ENCODE measurements around the gene CAMLG. TPM values are rescaled to one million over a fixed set of nuclear protein-coding genes. Genes with fewer than 3 reads are reported as not detected.

Gene CAMLG
- total and polyA plus RNA-seq, 2 of the 13 experiments (the other 11 are each of a cell fraction or from before 2014, with no cell fraction given), result 14.2 to 19.8 TPM

DNA sequence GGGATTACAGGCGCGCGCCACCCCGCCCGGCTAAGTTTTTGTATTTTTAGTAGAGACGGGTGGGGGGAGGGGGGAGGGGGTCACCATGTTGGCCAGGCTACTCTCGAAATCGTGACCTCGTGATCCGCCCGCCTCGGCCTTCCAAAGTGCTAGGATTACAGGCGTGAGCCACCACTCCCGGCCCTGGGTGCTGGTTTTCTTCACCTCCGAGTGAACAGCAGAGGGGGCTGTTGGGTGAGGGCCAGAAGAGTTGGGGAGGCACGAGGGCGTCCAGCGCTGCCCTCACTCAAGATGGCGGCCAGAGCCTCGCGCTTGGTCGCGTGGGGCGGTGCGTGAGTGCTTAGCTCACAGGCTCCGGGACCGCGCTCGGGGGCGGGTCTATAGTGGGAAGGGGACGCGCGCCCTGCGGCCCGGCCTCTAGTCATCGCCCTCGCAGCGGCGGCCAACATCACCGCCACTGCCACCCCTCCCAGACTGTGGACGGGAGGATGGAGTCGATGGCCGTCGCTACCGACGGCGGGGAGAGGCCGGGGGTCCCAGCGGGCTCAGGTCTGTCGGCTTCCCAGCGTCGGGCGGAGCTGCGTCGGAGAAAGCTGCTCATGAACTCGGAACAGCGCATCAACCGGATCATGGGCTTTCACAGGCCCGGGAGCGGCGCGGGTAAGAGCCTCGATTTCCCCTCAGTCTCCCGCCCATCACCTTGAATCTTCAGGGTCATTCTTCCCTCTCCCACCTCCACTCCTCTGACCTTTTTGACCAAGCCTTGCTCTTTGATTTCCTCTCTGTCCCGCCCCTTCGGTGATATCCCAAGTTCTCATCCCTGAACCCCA lies at the start of gene CAMLG (continued):
- TF ChIP-seq, protein P1, sequence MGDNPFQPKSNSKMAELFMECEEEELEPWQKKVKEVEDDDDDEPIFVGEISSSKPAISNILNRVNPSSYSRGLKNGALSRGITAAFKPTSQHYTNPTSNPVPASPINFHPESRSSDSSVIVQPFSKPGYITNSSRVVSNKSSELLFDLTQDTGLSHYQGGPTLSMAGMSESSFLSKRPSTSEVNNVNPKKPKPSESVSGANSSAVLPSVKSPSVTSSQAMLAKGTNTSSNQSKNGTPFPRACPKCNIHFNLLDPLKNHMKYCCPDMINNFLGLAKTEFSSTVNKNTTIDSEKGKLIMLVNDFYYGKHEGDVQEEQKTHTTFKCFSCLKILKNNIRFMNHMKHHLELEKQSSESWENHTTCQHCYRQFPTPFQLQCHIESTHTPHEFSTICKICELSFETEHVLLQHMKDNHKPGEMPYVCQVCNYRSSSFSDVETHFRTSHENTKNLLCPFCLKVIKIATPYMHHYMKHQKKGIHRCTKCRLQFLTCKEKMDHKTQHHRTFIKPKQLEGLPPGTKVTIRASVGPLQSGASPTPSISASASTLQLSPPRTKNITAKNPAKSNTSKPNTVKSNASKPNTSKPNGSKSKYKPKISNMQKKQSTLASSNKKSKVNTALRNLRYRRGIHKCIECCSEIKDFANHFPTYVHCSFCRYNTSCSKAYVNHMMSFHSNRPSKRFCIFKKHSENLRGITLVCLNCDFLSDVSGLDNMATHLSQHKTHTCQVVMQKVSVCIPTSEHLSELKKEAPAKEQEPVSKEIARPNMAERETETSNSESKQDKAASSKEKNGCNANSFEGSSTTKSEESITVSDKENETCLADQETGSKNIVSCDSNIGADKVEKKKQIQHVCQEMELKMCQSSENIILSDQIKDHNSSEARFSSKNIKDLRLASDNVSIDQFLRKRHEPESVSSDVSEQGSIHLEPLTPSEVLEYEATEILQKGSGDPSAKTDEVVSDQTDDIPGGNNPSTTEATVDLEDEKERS (CRISPR knock-in tag; IDR thresholded peaks at IDR 0.05), result peak; percentile 80
- no peak for TF ChIP-seq SP1 (IDR thresholded peaks at IDR 0.05)
- peak; percentile 93 for TF ChIP-seq SP1 (CRISPR knock-in tag; IDR thresholded peaks at IDR 0.05)
- TF ChIP-seq ZNF33B (CRISPR knock-in tag; IDR thresholded peaks at IDR 0.05), result peak; percentile 17; the same call in 1 of the 2 replicates
- TF ChIP-seq PAF1 (CRISPR knock-in tag; IDR thresholded peaks at IDR 0.05), result no peak
- TF ChIP-seq PLRG1 (conservative IDR thresholded peaks at IDR 0.05), result no peak
- TF ChIP-seq, protein P2, sequence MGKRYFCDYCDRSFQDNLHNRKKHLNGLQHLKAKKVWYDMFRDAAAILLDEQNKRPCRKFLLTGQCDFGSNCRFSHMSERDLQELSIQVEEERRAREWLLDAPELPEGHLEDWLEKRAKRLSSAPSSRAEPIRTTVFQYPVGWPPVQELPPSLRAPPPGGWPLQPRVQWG (CRISPR knock-in tag; IDR thresholded peaks at IDR 0.05; ENCODE audit: borderline replicate concordance, low read depth), result no peak
- TF ChIP-seq, protein P3, sequence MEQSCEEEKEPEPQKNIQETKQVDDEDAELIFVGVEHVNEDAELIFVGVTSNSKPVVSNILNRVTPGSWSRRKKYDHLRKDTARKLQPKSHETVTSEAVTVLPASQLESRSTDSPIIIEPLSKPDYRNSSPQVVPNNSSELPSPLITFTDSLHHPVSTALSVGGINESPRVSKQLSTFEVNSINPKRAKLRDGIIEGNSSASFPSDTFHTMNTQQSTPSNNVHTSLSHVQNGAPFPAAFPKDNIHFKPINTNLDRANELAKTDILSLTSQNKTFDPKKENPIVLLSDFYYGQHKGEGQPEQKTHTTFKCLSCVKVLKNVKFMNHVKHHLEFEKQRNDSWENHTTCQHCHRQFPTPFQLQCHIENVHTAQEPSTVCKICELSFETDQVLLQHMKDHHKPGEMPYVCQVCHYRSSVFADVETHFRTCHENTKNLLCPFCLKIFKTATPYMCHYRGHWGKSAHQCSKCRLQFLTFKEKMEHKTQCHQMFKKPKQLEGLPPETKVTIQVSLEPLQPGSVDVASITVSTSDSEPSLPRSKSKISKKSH (CRISPR knock-in tag; IDR thresholded peaks at IDR 0.05; ENCODE audit: borderline replicate concordance), result peak; percentile 25; the same call in 1 of the 2 replicates
- TF ChIP-seq GATAD1 (CRISPR knock-in tag; IDR thresholded peaks at IDR 0.05), result peak; percentile 92
- peak; percentile 95 for TF ChIP-seq GABPB1 (CRISPR knock-in tag; IDR thresholded peaks at IDR 0.05)
- TF ChIP-seq, protein P4, sequence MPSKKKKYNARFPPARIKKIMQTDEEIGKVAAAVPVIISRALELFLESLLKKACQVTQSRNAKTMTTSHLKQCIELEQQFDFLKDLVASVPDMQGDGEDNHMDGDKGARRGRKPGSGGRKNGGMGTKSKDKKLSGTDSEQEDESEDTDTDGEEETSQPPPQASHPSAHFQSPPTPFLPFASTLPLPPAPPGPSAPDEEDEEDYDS (CRISPR knock-in tag; IDR thresholded peaks at IDR 0.05), result peak; percentile 78
- peak; percentile 93; the same call in 1 of the 2 replicates for TF ChIP-seq MTF2 (CRISPR knock-in tag; IDR thresholded peaks at IDR 0.05; ENCODE audit: borderline replicate concordance)
- no peak for TF ChIP-seq MEF2D (CRISPR knock-in tag; IDR thresholded peaks at IDR 0.05)
- peak; percentile 38; the same call in 1 of the 2 replicates for TF ChIP-seq HMG20A (CRISPR knock-in tag; IDR thresholded peaks at IDR 0.05; ENCODE audit: borderline replicate concordance)
- peak; percentile 40; the same call in 1 of the 2 replicates for TF ChIP-seq ZFP37 (CRISPR knock-in tag; IDR thresholded peaks at IDR 0.05; ENCODE audit: borderline replicate concordance)
- no peak for TF ChIP-seq JUNB (CRISPR knock-in tag; IDR thresholded peaks at IDR 0.05; ENCODE audit: borderline replicate concordance)
- TF ChIP-seq HDAC1 (CRISPR knock-in tag; IDR thresholded peaks at IDR 0.05), result peak; percentile 75
- no peak for TF ChIP-seq ARHGAP35 (CRISPR knock-in tag; IDR thresholded peaks at IDR 0.05; ENCODE audit: borderline replicate concordance)
